ENCODE measurements around the gene SNX21.

DNA sequence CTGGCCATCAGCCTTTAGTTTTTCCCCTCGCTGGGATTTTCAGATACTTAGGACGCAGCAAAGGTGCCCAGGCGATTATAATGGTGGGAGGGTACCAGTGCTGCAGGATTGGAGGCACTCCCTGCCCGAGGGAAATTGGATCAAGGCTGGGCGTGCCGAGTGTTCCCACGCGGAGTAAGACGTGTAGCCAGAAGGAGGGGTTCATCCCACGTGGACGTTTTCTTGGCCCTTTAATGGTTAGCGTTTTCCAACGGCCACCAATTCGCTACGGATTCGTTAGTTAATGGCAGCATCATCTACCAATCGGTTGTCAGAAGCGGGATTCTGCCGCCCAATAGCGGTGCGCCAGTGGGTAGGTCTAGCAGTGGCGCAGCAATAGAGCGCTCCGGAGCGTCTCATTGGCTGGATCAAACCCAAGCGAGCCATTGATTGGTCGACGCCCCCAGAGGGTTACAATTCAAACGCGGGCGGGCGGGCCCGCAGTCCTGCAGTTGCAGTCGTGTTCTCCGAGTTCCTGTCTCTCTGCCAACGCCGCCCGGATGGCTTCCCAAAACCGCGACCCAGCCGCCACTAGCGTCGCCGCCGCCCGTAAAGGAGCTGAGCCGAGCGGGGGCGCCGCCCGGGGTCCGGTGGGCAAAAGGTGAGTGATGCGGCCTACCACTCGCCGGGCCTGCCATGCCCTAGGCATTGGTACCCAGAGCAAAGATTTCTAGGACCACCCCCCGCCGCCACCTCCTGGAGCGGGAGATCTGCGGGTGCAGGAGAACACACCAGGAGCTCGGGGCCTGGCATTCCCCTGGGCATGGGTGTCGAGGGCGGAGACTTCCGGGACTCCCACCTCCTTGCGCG, 21.2 kb upstream of the SNX21 start, which contains the start of gene UBE2C:
- TF ChIP-seq, protein P1, sequence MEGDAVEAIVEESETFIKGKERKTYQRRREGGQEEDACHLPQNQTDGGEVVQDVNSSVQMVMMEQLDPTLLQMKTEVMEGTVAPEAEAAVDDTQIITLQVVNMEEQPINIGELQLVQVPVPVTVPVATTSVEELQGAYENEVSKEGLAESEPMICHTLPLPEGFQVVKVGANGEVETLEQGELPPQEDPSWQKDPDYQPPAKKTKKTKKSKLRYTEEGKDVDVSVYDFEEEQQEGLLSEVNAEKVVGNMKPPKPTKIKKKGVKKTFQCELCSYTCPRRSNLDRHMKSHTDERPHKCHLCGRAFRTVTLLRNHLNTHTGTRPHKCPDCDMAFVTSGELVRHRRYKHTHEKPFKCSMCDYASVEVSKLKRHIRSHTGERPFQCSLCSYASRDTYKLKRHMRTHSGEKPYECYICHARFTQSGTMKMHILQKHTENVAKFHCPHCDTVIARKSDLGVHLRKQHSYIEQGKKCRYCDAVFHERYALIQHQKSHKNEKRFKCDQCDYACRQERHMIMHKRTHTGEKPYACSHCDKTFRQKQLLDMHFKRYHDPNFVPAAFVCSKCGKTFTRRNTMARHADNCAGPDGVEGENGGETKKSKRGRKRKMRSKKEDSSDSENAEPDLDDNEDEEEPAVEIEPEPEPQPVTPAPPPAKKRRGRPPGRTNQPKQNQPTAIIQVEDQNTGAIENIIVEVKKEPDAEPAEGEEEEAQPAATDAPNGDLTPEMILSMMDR (IDR thresholded peaks at IDR 0.05; ENCODE audit: insufficient read depth, low read length, poor library complexity, severe bottlenecking) = no peak
- TF ChIP-seq EZH2phosphoT487 (conservative IDR thresholded peaks at IDR 0.05; ENCODE audit: low read length) = no peak

Measured in SU-DHL-6 (cell line).